Measurements from ENCODE around the gene LRATD1.

Gene LRATD1

DNA sequence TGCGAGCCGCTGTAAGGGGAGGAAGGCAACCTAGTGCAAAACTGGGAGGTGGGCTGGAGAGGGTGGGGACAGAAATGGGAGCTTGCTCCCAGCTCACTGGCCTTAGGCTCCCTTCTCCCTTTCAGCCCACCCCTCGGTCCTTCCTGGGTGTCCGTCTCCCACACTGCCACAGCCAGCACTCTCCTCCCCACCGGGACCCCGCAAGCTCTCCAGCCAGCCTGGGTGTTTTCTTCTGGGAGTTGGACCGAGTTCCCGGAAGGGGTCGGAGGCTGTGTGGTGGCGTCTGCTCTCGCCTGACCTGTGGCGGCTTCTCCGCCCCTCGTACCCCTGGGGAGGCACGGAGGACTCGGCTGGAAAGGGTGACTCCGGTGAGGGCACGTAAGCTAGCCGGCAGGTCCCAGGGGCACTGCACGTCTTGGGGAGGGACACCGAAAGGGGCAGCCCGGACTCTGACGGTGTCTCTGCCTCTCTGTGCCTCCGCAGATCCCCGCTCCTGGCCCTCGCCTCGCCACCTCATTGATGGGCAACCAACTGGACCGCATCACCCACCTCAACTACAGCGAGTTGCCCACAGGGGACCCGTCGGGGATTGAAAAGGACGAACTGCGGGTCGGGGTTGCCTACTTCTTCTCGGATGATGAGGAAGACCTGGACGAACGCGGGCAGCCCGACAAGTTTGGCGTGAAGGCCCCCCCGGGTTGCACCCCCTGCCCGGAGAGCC is 1.1 kb downstream of the LRATD1 start:
- DNase-seq: no peak

DNA sequence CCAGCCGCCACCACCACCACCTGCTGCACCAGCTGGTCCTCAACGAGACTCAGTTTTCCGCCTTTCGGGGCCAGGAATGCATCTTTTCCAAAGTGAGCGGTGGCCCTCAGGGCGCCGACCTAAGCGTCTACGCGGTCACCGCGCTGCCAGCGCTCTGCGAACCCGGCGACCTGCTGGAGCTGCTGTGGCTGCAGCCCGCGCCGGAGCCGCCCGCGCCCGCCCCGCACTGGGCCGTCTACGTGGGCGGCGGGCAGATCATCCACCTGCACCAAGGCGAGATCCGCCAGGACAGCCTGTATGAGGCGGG is 1.6 kb downstream of the LRATD1 start:
- DNase-seq: no peak

- no peak for DNase-seq
Measured at GRCh38 chr2:14634489-14635390, 2.2 kb downstream of the LRATD1 start.

DNA sequence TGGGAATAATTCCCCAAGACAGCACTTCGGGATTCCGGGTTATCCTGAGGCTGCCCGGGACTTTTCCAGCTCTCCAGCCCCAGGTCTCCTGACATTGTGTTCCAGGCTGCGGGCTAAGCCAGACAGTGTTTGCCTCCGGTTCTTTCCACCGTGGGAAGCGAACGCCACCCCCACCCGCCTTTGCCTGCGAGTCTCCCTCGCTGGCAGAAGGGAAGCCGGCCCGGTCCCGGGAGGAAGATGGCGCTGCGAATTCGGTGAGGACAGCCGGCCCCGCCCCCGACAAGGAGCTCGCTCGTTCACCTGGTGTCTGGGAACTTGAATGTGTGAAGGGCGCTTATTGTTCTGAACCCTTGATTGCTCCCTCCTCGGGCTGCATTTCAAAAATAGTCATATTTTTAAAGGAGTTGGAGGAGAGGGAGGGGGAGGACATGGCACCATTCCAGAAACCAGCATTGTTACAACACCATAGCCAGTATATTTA is 2.9 kb downstream of the LRATD1 start:
- no peak for DNase-seq

- DNase-seq: no peak
Measured at GRCh38 chr2:14638488-14638887, 6.0 kb downstream of the LRATD1 start.

DNA sequence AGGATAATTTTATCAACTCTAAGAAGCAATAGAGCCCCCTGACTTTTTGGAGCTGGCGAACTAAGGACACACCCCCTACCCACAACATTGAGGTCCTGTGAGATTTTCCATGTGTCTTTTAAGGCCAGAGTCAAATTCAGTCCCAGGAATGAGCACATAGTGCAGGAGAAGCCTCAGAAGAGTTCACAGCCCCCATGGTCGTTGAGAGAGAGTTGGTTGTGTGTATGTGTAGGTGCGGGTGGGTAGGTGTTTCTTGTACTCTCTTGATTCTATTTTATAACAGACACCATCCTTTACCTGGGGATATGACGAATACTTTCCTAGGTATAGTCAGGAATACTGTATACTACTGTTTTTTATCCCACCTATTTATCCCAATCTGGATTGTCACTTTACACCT is 8.6 kb downstream of the LRATD1 start:
- DNase-seq: no peak

DNA sequence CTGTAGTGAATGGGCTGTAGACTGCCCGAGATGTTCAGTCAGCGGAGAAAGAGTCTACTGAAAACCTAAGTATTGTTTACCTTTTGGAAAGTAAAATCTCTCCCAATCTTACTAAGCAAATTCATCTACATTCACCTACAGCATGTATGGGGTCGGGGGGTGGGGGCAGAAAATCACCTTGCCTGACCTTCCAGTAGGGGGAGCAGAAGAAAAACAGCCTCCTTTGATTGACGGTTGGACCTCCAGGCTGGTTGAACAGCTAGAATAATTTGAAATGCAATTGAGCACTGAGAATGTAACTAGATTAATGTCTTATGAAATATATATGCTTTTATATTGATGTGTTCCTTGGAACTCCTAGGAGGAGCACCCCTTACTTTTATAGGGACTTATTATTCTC is 10.0 kb downstream of the LRATD1 start:
- DNase-seq: no peak

DNA sequence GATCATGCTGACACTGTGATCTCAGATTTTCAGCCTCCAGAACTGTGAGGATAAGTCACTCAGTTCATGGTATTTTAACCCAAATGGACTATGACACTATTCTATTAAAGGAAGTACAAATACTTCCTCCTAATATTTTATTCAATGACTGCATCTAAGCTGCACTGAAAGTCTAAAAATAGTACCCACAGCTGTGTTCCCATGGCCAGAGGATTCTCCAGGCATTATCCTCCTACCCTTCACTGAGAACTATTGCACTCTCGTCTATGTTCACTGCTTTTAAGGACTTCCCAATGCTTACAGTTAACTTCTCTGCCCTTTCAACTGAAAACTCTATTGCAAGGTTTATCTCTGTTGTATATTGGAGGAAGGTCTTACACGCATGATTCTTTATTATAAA is 15.2 kb downstream of the LRATD1 start:
- DNase-seq: no peak

DNA sequence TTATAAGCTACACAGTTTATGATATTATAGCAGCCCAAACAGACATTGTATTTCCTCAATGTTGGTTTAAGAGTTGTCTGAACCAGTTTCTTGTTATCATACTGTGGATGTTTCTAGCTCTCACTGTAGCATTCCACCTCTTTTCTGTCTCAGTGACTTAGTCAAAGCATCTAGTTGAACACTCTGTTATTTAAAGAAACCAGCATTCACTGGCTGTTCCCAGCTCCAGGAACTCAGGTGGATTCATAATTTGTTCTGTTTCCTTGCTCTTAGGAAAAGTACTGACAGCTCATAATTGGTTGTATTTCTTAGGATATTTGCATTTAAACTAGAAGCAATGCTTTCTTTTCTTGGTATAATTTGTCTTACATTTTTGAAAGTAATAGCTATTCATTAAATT is 17.5 kb downstream of the LRATD1 start:
- DNase-seq: no peak

- DNase-seq: no peak
Measured at GRCh38 chr2:14654835-14655282, 22.3 kb downstream of the LRATD1 start.

GRCh38 chr2:14656146-14656545 is 23.6 kb downstream of the LRATD1 start:
- no peak for DNase-seq

DNA sequence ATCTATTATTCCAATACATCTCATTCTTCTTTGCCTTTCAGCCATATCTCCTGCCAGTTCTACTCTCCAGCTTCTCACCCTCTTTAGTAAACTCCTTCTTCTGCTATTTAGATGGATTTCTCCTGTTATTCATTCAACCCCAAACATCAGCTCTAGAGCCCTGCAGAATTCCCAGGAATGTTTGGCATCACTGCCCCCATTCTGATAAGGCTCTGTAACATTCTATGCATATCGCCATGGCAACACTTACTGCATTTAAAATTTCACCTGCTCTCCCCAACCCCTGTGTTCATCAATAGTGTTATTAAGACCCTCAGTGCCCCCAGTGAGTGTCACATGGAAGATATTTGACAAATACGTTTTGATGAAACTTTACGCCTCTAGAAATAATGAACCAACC is 28.6 kb downstream of the LRATD1 start:
- no peak for DNase-seq

GRCh38 chr2:14673351-14673875 is 40.9 kb downstream of the LRATD1 start:
- no peak for DNase-seq

- no peak for DNase-seq
Measured at GRCh38 chr2:14675489-14675888, 43.0 kb downstream of the LRATD1 start.

DNA sequence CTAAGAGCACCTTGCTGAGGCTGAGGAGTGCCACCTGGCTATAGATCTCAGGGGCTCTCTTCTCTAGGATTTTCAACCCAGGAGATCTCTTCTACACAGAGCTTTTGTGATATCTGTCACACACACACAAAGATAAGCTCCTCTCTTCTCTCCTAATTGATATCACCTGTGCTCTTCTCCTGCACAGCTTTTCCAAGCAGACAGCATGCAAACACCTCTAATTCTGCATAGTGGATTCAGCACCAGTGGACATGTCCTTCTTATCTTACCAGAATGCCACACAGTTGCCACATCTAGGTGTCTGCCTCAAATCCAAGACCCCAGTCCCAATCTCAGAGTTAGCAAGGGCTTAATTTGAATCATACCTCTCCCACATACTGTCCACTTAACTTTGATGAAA is 43.9 kb downstream of the LRATD1 start:
- DNase-seq: no peak

GRCh38 chr2:14677039-14677438 is 44.5 kb downstream of the LRATD1 start:
- no peak for DNase-seq

DNA sequence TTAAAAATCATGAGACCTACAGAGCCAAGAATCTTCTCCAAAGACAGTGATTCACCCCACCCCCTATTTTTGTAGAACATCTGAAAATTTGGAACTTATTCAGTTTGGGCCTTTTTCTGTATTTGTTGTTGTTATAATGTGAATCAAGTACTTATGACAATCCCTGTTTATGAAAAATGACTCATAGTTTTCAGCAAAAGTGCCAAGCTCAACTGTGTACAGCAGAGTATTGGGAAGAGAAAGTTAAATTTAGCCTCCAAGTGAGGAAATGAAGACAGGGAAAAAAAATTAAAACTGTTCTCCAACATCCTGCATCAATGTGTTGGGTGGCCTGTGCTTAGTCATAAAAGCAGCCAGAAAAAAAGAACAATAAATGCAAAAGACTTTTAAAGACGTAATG is 46.2 kb downstream of the LRATD1 start:
- no peak for DNase-seq

DNA sequence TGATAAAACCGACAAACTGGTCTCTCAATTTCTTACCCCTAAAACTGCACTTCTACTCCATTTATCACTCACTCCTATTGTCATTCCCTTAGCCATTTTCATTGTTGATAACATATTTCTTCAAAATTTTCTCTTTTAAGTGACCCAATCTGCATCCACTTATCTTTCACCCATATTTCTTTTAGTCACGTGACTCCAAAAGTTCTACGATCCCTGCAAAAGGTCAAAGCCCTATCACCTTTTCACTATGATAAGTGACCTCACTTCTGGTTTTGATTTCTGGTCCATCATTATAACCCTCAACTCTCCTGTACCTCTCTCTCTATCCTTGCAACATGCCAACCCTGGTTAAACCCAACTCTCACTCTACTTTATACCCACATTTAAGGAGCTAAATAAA is 49.1 kb downstream of the LRATD1 start:
- no peak for DNase-seq
